GM19035 (cell line): ENCODE measurements around the gene NEK8.
A peak's percentile ranks its signal among the peaks of the same experiment; 100 is the strongest.
"Not testable (repeated sequence)": the region's sequence is repeated elsewhere in the genome, so short reads cannot be mapped to it uniquely, and the experiment has no call there.

ENCODE experiments used
- ATAC-seq: cut with Tn5 transposase; IDR thresholded peaks from one replicate; pipeline ENCODE4 v1.9.1; 2021; ENCODE audit not compliant: unreplicated experiment

NEK8 gene

DNA sequence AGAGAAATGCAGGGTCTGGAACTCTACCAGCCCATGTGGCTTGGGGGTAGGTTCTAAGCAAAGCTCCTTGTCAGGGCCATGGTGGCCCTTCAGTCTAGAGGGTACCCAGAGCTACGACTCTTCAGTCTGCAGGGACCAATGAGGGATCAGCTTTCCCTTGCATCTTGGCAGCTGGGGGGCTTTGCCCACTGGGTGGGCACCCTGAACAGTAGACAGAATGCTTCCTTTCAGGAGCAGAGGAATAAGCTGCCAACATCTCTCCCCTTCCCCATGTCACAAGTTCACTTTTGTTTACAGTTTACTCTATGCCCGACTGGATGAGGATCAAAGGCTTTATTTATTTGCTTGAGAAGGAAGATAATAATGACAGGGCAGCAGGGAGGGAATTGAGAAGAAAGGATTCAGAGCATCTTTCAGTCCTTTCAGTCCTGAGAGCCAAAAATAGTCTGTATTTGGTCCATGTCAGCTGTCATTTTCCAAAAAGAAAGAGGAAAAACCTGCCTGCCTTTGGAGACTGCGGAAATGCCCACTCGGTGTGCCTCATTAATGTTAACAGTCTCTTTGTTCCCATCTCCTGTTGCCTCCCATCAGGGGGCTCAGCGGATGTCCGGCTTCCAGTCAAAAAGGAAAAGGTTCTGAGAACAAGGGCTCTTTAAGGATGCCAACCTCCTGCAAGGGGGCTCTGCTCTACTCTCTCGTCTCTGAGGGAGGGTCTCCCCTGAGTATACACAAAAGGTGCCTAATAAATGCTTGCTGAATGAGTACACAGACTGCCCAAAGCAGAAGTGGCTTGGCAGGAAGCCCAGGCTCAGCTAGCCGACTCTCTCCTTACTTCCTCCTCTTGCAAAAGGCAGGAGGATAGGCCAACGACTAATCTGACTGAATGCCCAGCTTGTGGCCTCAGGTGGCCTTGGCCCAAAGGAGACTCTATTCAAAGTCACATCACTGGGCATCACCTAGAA, 32.3 kb downstream of the NEK8 start:
- ATAC-seq: no peak

- ATAC-seq: peak; percentile 55
These were observed 34.7 kb downstream of the NEK8 start for GRCh38 chr17:28763137-28763799.

DNA sequence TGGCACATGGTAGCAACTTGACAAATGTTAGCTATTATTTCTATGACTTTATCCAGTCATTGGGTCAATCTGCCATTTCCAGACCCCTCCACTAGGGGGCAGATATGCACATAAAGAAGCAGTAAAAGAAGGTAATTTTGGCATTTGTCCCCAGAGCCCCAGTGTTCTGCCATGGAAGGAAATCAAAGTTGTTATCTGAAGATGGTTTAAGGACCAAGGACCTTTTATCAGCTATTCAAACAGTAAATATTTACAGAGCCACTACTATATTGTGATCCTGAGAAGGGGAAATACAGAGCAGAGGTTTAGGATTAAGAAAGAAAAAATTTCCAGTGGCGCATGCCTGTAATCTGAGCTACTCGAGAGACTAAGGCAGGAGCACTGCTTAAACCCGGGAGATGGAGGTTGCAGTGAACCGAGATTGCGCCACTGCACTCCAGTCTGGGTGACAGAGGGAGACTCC, 35.2 kb downstream of the NEK8 start:
- ATAC-seq: peak; percentile 37

DNA sequence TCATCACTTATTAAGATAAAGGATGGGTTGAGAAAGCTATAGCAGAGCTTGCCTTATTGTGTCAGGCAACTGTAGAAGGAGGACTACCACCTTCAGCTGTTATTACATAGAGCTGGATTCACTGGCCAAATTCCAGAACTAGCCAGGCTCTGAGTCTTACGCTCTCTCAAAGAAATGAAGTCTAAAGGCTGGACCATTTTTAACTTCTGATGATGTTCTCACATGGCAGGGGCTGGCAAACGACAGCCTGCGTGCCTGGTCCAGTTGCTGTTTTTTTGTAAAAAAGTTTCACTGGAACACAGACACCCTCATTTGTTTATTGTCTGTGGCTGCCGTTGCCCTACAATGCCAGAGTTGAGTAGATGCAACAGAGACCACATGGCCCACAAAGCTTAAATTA, 36.5 kb downstream of the NEK8 start:
- no peak for ATAC-seq

DNA sequence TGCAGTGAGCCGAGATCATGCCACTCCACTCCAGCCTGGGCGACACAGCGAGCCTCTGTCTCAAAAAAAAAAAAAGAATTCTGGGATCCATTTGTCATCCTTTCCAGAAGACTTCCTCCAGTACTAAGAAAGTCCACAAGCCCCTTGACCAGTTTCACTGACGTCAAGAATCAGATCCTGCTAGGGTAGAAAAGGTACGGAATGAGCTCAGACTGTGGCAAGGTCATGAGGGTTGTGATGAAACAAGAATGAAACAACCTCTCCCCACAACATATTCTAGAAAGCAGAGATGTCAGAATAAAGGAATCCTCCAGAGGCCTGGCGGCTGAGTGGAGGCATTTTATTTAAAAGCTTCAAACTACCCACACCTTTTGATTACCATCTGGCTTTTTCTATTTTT, 45.1 kb downstream of the NEK8 start:
- ATAC-seq: no peak

DNA sequence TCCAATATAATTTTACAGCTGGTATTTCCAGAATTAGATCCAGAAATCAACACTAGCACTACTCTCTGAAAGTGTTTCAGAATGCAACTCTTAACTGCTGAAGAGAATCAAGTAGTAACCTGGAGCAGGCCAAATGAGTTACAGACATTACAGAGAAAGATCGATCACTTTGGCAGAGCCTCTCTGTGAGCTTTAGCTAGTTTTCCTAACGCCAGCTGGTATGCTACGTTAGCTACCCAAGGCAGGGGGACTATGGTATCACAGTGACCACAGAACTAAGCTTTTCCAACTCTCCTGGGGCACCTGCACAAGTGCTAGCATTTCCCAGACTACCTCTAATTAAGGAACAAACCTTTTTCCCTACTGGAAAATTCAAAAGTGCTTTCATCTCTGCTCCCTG, 45.6 kb downstream of the NEK8 start:
- no peak for ATAC-seq

GRCh38 chr17:28777178-28777577, 48.6 kb downstream of the NEK8 start:
- no peak for ATAC-seq

DNA sequence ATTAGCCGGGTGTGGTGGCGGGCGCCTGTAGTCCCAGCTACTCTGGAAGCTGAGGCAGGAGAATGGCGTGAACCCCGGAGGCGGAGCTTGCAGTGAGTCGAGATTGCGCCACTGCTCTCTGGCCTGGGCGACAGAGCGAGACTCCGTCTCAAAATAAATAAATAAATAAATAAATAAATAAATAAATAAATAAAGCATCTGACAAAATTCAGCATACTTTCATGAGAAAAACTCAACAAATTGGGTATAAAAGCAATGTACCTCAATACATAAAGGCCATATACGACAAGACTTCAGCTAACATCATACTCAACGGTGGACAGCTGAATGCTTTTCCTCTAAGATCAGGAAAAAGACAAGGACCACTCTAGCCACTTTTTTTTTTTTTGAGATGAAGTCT, 51.0 kb downstream of the NEK8 start:
- not testable (repeated sequence) for ATAC-seq

- ATAC-seq: no peak
These were observed 54.6 kb downstream of the NEK8 start for GRCh38 chr17:28783161-28783560.

GRCh38 chr17:28788100-28788499, 59.5 kb downstream of the NEK8 start:
- ATAC-seq: no peak
